GM10248 (cell line): ENCODE data around the gene TRIM23.

Experiments
- CTCF ChIA-PET: fragments of 300-600 bp; sonication (Branson Sonifier 250); formaldehyde crosslinking; extraction: SDS; loops from one replicate; lab custom pipeline; 2021; ENCODE audit warnings: antibody characterized with exemption; lab: Yijun Ruan, JAX
- POLR2A ChIA-PET: fragments of 350-650 bp; sonication (Branson Sonifier 250); formaldehyde crosslinking; extraction: SDS; loops from one replicate; lab custom pipeline; 2020; ENCODE audit warnings: antibody characterized with exemption; lab: Yijun Ruan, JAX
- DNase-seq: peaks from one replicate; pipeline ENCODE4 v3.0.0; 2012; ENCODE audit errors: extremely low spot score
- TF ChIP-seq, protein P1 (sequence below): IDR thresholded peaks from 2 replicates; pipeline ENCODE4 v1.5.1; 2012; ENCODE audit warnings: mild to moderate bottlenecking, low read depth; ENCODE audit errors: extremely low read depth, missing control alignments, control extremely low read depth

TRIM23 gene

DNA sequence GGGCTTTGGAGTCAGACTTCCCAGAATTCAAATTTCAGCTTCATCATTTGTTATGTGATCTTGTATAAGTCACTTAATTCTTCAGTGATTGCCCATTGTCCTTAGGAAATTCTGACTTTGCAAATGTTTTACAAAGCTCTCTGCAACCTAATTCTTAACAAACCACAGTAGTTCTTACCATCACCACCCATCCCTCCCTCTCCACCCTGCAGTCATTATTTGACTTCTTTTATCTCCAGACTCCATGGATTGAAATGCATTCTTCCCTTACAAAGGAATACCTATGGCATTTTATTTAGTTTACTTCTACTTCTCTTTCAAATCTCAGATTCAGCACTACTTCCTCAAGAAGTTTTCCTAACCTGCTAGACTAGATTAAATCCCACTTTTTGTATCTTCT is 23.8 kb upstream of the TRIM23 start:
- ChIA-PET CTCF (no interaction called here), POLR2A (no interaction called here)
- TF ChIP-seq, protein P1, sequence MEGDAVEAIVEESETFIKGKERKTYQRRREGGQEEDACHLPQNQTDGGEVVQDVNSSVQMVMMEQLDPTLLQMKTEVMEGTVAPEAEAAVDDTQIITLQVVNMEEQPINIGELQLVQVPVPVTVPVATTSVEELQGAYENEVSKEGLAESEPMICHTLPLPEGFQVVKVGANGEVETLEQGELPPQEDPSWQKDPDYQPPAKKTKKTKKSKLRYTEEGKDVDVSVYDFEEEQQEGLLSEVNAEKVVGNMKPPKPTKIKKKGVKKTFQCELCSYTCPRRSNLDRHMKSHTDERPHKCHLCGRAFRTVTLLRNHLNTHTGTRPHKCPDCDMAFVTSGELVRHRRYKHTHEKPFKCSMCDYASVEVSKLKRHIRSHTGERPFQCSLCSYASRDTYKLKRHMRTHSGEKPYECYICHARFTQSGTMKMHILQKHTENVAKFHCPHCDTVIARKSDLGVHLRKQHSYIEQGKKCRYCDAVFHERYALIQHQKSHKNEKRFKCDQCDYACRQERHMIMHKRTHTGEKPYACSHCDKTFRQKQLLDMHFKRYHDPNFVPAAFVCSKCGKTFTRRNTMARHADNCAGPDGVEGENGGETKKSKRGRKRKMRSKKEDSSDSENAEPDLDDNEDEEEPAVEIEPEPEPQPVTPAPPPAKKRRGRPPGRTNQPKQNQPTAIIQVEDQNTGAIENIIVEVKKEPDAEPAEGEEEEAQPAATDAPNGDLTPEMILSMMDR: no peak
- DNase-seq: no peak

- TF ChIP-seq, protein P1: no peak
- CTCF ChIA-PET: interaction anchor here (1.5 kb wide), 1 partner anchor 34 kb away, joined by 5 read pairs; no protein-coding TSS in a partner anchor
- POLR2A ChIA-PET: no interaction called here
- no peak for DNase-seq
Measured at GRCh38 chr5:65646938-65647337, 22.8 kb upstream of the TRIM23 start.

DNA sequence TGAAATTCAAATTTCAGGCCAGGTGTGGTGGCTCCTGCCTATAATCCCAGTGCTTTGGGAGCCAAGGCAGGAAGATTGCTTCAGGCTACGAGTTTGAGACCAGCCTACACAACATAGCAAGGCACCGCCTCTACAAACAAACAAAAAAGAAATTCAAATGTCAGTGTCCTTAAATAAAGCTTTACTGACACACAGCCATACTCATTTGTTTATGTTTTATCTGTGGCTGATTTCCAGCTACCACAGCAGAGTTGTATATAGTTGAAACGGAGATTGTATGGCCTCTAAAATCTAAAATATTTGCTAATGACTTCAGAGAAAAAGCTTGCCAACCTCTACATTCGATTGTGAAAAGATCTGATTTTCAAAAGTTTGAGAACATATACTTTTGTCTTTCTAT is 16.1 kb upstream of the TRIM23 start:
- TF ChIP-seq, protein P1: no peak
- CTCF ChIA-PET: interaction anchor here (1.8 to 3.6 kb wide), 2 partner anchors 9 to 13 kb away, joined by 4 to 18 read pairs; no protein-coding TSS in a partner anchor
- POLR2A ChIA-PET: no interaction called here
- no peak for DNase-seq

- ChIA-PET POLR2A (no interaction called here), CTCF (interaction anchor here (3.4 kb wide), 1 partner anchor 11 kb away, joined by 18 read pairs; no protein-coding TSS in a partner anchor)
- TF ChIP-seq, protein P1: no peak
- DNase-seq: no peak
Measured at GRCh38 chr5:65630981-65631380, 6.8 kb upstream of the TRIM23 start.

DNA sequence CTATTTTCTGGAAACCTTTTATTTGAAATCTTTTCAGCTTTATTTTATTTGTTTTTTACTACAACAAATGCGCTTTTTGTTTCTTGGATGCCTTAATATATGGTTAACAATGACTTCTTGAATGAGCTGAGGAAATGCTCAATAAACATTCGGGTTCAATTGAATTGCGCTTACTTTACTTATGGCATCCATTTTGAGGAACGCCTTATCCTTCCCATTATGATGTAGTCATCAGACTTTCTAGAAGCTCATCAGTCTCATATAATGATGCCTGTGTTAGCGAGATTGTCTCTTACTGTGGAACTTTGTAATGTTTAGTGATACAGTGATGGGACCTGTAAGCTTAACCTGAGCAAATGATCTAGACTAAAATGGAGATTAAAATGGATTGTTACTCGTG is 1.6 kb upstream of the TRIM23 start:
- CTCF ChIA-PET: interaction anchor here (1.2 kb wide), 1 partner anchor 25 kb away, joined by 3 read pairs; no protein-coding TSS in a partner anchor
- POLR2A ChIA-PET: interaction anchor here (0.7 kb wide), 1 partner anchor 1212 kb away, joined by 3 read pairs; no protein-coding TSS in a partner anchor
- no peak for DNase-seq
- TF ChIP-seq, protein P1: no peak

DNA sequence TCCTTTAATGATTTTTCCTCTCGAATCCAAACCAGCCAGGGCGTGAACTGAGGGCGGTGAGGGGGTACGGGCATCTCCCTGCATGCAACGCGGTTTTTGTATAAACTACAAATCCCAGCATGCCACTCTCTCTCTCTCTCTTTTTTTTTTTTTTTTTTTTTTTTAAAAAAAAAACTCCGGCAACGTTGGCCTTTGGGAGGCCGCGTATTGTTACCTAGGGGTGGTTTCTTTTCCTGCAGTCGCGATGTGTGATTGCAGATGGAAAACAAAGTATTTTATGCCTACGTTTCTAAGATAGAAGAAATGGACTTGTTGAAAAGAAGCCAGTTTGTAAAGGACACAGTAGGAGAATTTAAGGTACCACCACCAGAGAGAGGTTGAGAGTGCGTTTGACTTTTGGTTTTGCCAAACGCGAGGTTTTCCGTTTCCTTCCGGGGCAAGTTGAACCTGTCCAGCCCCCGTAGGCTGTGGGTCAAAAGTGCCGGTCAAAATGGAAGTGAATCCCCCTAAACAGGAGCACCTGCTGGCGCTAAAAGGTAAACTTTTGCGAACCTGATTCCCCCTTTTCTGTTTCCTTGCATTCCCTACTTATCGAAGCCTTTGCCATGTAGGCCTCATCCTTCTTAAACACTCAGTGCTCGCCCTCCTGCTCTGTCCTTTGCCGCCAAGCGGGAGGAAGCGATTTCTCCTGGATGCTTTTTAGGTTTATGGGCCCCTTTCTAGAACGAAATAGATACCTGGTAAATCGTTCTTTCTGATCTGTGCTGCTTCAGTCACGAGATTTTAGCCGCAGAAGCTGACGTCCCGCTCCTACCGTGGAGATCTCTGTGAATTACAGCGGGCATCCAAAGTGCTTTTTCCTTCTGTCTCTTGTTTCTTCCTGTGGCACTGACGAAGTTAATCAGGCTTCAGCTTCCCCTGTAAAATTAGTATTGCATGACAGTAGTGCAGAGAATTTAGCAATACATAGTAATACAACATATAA is 730 bp upstream of the TRIM23 start, which contains the start of the genes SHLD3 and TRAPPC13:
TSS of gene SHLD3 (plus strand) at position 457 of the 985 bp plus-strand sequence. CDS start 4,561 bp downstream, outside the sequence.
TSS of gene TRAPPC13 (plus strand) at position 457 of the 985 bp plus-strand sequence. CDS start at position 491, 34 bp downstream.
- POLR2A ChIA-PET: no interaction called here
- CTCF ChIA-PET: interaction anchor here (2.0 to 2.1 kb wide), 2 partner anchors 13 to 17 kb away, joined by 6 to 7 read pairs; no protein-coding TSS in a partner anchor

More for the DNA sequence above, 730 bp upstream of the TRIM23 start, which contains the start of the genes SHLD3 and TRAPPC13:
- peak; percentile 72 for DNase-seq
- TF ChIP-seq, protein P1: no peak
